ENCODE data around the gene TMEM94. TPM values are rescaled to one million over a fixed set of nuclear protein-coding genes. Genes with fewer than 3 reads are reported as not detected.

Gene TMEM94
- total RNA-seq: 10 to 100 TPM; 57.1 to 83.4 TPM

- Histone ChIP-seq H3K4me1 (ENCODE audit: control insufficient read depth in 1 of 2, low read depth in 2 of 2) (peaks cover 16 to 38% of the 10 kb centered on the region in 2 donors), H3K4me3 (peak within 1 kb of the TSS; percentile 89), H3K9me3 (no peaks in the 10 kb centered on the region), H3K27me3 (replicated peaks; ENCODE audit: insufficient read depth) (no peaks in the 10 kb centered on the region), H3K36me3 (no peaks in the 10 kb centered on the region), H3K27ac (peak within 1 kb of the TSS; percentile 91 to 92)
- ATAC-seq (ENCODE audit: insufficient number of reproducible peaks, low FRiP score, low read depth) (peak; percentile 95), DNase-seq (ENCODE audit: low spot score) (peak; percentile 91)
- TF ChIP-seq CTCF (IDR thresholded peaks at IDR 0.05): no peak
Observed at GRCh38 chr17:75456417-75457046, at the start of gene TMEM94. TMEM94 (plus strand) TSS chr17:75456635; CDS start chr17:75471906, 15,271 bp downstream.

- Histone ChIP-seq H3K4me1 (ENCODE audit: control insufficient read depth in 1 of 2, low read depth in 2 of 2) (peaks cover 10 to 21% of the 10 kb centered on the region in 2 donors), H3K27ac (no peak overlapping the region), H3K27me3 (replicated peaks; ENCODE audit: insufficient read depth) (no peaks in the 10 kb centered on the region), H3K4me3 (no peak overlapping the region), H3K36me3 (no peaks in the 10 kb centered on the region), H3K9me3 (no peaks in the 10 kb centered on the region)
- DNase-seq (ENCODE audit: low spot score): no peak
- TF ChIP-seq CTCF (IDR thresholded peaks at IDR 0.05): no peak
- no peak for ATAC-seq (ENCODE audit: insufficient number of reproducible peaks, low FRiP score, low read depth)
Observed at GRCh38 chr17:75407655-75408352, 48.6 kb upstream of the TMEM94 start.

- no peak overlapping the region for H3K27ac ChIP-seq
- H3K9me3 ChIP-seq: no peaks in the 10 kb centered on the region
- H3K36me3 ChIP-seq: no peaks in the 10 kb centered on the region
- ATAC-seq (ENCODE audit: insufficient number of reproducible peaks, low FRiP score, low read depth): no peak
- H3K4me3 ChIP-seq: no peak overlapping the region
- TF ChIP-seq CTCF (IDR thresholded peaks at IDR 0.05): no peak
- no peaks in the 10 kb centered on the region for H3K27me3 ChIP-seq (replicated peaks; ENCODE audit: insufficient read depth)
- DNase-seq (ENCODE audit: low spot score): no peak
- H3K4me1 ChIP-seq (ENCODE audit: control insufficient read depth in 1 of 2, low read depth in 2 of 2): peaks cover 4 to 14% of the 10 kb centered on the region in 2 donors
Observed at GRCh38 chr17:75410141-75410540, 46.3 kb upstream of the TMEM94 start.

GRCh38 chr17:75411328-75412067 lies 44.9 kb upstream of the TMEM94 start:
- no peak overlapping the region for H3K4me3 ChIP-seq
- no peaks in the 10 kb centered on the region for H3K27me3 ChIP-seq (replicated peaks; ENCODE audit: insufficient read depth)
- DNase-seq (ENCODE audit: low spot score): no peak
- no peak overlapping the region for H3K27ac ChIP-seq
- no peak for ATAC-seq (ENCODE audit: insufficient number of reproducible peaks, low FRiP score, low read depth)
- no peaks in the 10 kb centered on the region for H3K9me3 ChIP-seq
- no peaks in the 10 kb centered on the region for H3K36me3 ChIP-seq
- H3K4me1 ChIP-seq (ENCODE audit: control insufficient read depth in 1 of 2, low read depth in 2 of 2): peaks cover 3 to 21% of the 10 kb centered on the region in 2 donors
- no peak for TF ChIP-seq CTCF (IDR thresholded peaks at IDR 0.05)
